Mucosa of descending colon (tissue), 3 donors: Measurements from ENCODE around the gene RUNX1. TPM values are rescaled to one million over a fixed set of nuclear protein-coding genes. Genes with fewer than 3 reads are reported as not detected.

Experiments
- ATAC-seq: fragments of 200-7000 bp; cut with Tn5 transposase; one replicate; pipeline ENCODE4 v1.9.1; 2020; ENCODE audit warnings: mild to moderate bottlenecking, moderate library complexity
- DNase-seq, 3 donors: peaks; one replicate each; pipeline ENCODE4 v3.0.0-alpha.2; 2020
- H3K36me3 ChIP-seq: fragments of 200-600 bp; one replicate; pipeline ENCODE4 v1.8.0; 2021; ENCODE audit warnings: low read depth, mild to moderate bottlenecking
- H3K4me1 ChIP-seq: fragments of 200-600 bp; one replicate; pipeline ENCODE4 v1.8.0; 2021; ENCODE audit warnings: low read depth, mild to moderate bottlenecking
- H3K4me3 ChIP-seq: fragments of 200-600 bp; one replicate; pipeline ENCODE4 v1.8.0; 2021; ENCODE audit warnings: mild to moderate bottlenecking
- H3K9me3 ChIP-seq: fragments of 200-600 bp; one replicate; pipeline ENCODE4 v1.8.0; 2021; ENCODE audit warnings: mild to moderate bottlenecking
- CTCF ChIP-seq: fragments of 200-600 bp; IDR thresholded peaks from one replicate; pipeline ENCODE4 v1.8.0; 2022; ENCODE audit warnings: antibody characterized with exemption, mild to moderate bottlenecking
- intact Hi-C, 2 donors: fragments of 100-400 bp; cut with DNase I in 1 of 2; cut with micrococcal nuclease in 1 of 2; formaldehyde crosslinking; loops; one replicate each; pipeline versions ENCODE4 v1.11.0 to v1.11.1; 2022; cut with DNase I, micrococcal nuclease
- total RNA-seq, 3 donors: library from RNA; stranded (reverse); fragmentation: NEBNext Ultra II Directional in 2 of 3; extraction: Animal tissue kit (Norgen Biotek cat#: 25700) in 2 of 3; gene quantifications; one replicate each; pipeline versions ENCODE4 v1.2.1 to v1.2.4, GENCODE V29; 2021 to 2023
- donor health status: DM: no; HTN: no; CAD: no; lungs with moderate emphysema.
- donor health status: DM: no; HTN: no; CAD: no.
- donor health status: DM: no; HTN: yes; CAD: no.

Gene RUNX1
- total RNA-seq, 3 donors from 2014 or later: 16.5 to 29.4 (median 24.0) TPM

- no peak for TF ChIP-seq CTCF
- no peaks in the 10 kb centered on the region for H3K9me3 ChIP-seq
- peaks cover 11% of the 10 kb centered on the region for H3K4me1 ChIP-seq
- intact Hi-C loops: loop anchor here (5.0 to 10.0 kb wide), 2 partner anchors 92 to 515 kb away; no protein-coding TSS in a partner anchor
- no peak for ATAC-seq
- H3K4me3 ChIP-seq: peak overlapping the region; percentile 55
- H3K36me3 ChIP-seq: no peaks in the 10 kb centered on the region
- DNase-seq: no peak
Observed at GRCh38 chr21:34887105-34887442, 162.0 kb downstream of the RUNX1 start.

- peak; percentile 10 for ATAC-seq
- DNase-seq: peak; percentile 65 to 85 (median 67)
- TF ChIP-seq CTCF: no peak
- H3K9me3 ChIP-seq: no peaks in the 10 kb centered on the region
- intact Hi-C loops: loop anchor here (5.0 to 10.0 kb wide), 2 partner anchors 92 to 516 kb away; no protein-coding TSS in a partner anchor
- peak overlapping the region; percentile 55 for H3K4me3 ChIP-seq
- H3K36me3 ChIP-seq: no peaks in the 10 kb centered on the region
- H3K4me1 ChIP-seq: peaks cover 11% of the 10 kb centered on the region
Observed at GRCh38 chr21:34886240-34887104, 162.6 kb downstream of the RUNX1 start.

- intact Hi-C loops: loop anchor here (5.0 to 10.0 kb wide), 2 partner anchors 91 to 517 kb away; no protein-coding TSS in a partner anchor
- ATAC-seq (no peak), DNase-seq (peak in 1 of 3 donors; percentile 58)
- TF ChIP-seq CTCF: no peak
- peak overlapping the region; percentile 55 for H3K4me3 ChIP-seq
- no peaks in the 10 kb centered on the region for H3K9me3 ChIP-seq
- H3K4me1 ChIP-seq: peaks cover 9% of the 10 kb centered on the region
- no peaks in the 10 kb centered on the region for H3K36me3 ChIP-seq
Observed at GRCh38 chr21:34885626-34886239, 163.4 kb downstream of the RUNX1 start.

- no peak for ATAC-seq
- intact Hi-C loops: loop anchor here (5.0 to 10.0 kb wide), 2 partner anchors 90 to 517 kb away; no protein-coding TSS in a partner anchor
- no peaks in the 10 kb centered on the region for H3K36me3 ChIP-seq
- H3K4me3 ChIP-seq: no peak overlapping the region
- no peak for TF ChIP-seq CTCF
- no peaks in the 10 kb centered on the region for H3K9me3 ChIP-seq
- H3K4me1 ChIP-seq: peaks cover 4% of the 10 kb centered on the region
- DNase-seq: no peak
Observed at GRCh38 chr21:34885125-34885524, 164.0 kb downstream of the RUNX1 start.

GRCh38 chr21:34884346-34884929 lies 164.7 kb downstream of the RUNX1 start:
- Histone ChIP-seq H3K9me3 (no peaks in the 10 kb centered on the region), H3K36me3 (no peaks in the 10 kb centered on the region), H3K4me1 (peaks cover 4% of the 10 kb centered on the region), H3K4me3 (no peak overlapping the region)
- intact Hi-C loops: loop anchor here in 1 of 2 donors (10.0 kb wide), 1 partner anchor 90 kb away; no protein-coding TSS in a partner anchor
- TF ChIP-seq CTCF: no peak
- no peak for ATAC-seq
- DNase-seq: no peak
